Stimulated activated CD4-positive, alpha-beta T cell treated with anti-CD3 and anti-CD28 coated beads, Interleukin-12 subunit alpha, Interleukin-12 subunit beta, amount 100 ng/mL, for 4 hours (primary cell): Measurements from ENCODE around the gene TRIM62.

Experiments
- DNase-seq: peaks from one replicate; pipeline ENCODE4 v3.0.0-alpha.2; 2020

TRIM62 gene

DNA sequence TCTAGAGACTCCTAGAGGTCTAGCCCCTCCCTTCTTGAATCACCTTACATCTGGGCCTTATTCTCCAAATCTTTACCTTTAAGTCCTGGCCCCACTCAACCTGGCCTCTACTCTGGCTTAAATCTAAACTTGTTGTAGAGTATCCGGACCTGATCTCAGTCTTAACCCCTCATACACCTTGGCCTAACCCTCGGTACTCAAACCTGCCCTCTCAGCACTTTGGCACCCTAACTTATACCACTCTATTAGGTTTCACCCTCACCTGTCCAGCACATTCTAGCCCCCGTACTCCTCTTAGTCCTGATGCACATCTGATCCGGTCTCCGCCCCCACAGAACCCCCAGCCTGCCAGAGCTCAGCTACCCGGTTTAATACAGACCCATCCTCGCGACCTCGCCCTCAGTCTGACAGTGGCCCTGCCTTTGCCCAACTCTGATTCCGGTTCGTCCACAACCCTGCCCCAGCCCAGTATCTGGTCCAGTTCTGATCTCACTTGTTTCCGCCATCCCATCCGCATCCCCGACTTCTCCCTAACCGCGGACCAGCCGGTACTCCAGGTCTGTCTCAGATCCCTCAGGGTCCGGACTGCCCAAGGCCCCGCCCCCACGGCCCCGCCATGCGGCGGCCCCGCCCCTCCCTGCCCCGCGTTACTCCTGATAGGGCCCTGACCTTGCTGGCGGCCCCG lies 1.5 kb downstream of the TRIM62 start:
- DNase-seq = peak; percentile 77

DNA sequence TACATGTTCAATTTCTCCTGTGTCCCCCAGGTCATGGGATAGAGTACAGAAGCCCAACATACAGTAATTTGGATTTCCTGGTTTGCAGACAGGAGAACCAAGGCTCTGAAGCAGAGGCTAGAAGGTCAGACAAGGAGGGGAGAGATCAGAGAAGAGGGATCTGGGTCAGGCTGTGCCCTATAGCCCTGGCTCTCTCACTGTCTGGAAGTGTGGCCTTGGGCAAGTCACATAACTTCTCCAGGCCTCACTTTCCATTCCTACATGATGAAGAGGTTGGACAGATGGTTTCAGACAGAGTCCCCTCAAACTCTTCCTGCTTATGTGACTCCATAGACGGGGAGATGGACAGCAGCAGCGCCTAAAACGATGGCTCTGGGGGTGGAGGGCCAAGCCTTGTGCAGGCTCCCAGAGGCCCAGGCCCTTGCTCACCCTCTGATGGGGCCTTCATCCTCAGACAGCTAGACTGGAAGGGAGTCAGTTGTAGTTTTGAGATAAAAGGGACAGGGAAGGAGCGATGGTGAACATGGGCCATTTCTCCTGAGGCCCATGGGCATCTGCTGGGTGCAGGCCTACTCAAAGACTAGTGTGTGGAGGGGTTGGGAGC lies 2.9 kb downstream of the TRIM62 start:
- no peak for DNase-seq

GRCh38 chr1:33177996-33178540 lies 3.8 kb downstream of the TRIM62 start:
- no peak for DNase-seq

GRCh38 chr1:33176887-33177286 lies 5.0 kb downstream of the TRIM62 start:
- DNase-seq = no peak

DNA sequence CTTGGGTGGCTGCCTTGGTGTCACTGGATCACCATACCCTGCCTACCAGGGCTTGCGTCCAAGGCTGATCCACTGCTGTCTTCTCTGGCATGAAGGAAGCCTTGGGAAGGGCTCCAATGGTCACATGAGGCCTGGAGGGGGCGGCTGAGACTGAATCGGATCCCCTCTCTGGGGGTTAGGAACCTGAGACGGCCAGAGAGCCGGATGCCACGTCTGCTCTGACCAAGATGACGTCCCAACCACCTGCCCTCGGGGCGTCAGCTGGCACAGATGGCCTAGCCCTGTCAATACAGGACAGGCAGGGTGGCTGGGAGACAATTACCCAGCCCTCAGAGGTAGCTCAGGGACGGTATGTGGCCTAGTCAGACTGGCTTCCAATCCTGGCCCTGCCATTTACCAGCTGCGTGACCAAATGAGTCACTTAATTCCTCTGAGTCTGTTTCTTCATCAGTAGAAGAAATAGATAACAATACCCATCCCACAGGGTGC lies 5.4 kb downstream of the TRIM62 start:
- DNase-seq = no peak

GRCh38 chr1:33175865-33176264 lies 6.0 kb downstream of the TRIM62 start:
- DNase-seq = no peak

- no peak for DNase-seq
Observed at GRCh38 chr1:33173091-33173490, 8.8 kb downstream of the TRIM62 start.

DNA sequence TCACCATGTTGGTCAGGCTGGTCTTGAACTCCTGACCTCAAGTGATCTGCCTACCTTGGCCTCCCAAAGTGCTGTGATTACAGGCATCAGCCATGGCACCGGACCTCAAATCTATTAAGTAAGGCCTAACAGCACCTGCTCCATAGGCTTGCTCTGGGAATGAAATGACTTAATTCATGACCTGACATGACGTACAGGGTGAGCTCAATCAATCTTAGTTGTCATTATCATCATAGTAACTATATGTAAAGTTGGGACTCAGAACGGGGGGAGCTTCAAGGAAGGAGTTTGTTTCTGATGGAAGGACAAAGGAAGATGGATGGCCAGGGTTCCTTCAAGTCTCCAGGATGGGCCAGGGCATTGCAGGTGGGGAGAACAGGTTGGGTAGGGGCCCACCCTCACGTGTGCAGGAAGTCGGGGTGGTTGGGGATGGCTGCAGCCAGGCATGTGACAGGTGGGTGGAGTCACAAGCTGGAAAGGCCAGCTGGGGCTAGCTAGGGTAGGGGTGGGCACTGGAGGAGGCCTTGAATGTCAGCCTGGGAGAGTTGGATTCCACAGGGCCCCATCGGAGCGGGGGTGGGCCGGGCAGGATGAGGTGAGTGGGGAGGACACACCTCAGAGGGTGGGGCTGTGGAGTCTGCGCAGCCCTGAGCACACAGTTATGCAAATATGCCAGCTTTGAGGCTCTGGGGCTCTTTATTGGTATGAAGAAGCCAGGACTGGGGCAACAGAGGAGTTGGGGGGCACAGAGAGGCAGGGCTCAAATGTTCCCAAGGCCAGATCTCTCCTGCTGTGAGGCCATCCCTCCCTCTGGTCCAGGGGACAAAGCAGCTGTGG lies 9.6 kb downstream of the TRIM62 start:
- DNase-seq = no peak

DNA sequence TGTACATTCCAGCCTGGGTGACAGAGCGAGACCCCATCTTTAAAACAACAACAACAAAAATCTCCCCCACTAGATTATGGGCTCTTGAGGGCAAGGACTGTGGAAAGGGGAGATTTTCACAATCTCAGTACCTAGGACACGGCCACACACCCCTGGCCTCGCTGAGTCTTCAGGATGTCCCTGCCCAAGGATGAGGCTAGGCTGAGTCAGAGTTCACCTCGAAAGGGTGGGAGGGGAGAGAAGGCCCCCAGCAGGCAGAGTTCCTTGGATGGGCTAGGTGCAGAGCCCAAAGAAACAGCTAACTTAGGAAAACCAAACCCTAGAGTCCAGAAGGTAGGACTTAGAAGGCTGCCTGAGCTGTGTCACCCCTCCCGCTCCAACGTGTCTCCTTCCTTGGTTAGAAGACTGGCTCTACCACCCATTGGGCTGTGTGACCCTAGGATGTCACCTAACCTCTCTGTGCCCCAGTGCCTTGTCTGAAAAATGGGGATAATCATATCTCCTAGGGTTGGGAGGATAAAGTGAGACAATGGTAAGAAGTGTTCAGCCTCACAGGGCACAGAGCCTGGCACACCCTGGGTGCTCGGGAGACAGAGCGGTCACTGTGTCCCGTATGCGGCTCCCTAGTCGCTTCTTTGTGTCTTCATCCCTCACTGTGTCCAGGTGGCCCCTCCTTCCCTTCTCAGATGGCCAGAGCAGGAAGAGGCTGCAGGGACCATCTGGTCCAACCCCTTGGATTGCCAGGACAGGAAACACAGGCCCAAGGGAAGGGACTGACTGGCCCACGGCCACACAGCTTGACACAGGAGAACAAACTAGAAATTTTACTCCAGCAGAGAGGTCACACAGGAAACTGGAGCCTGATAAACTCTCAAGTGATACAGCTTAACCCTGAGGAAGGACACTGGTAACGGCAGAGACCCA lies 11.2 kb downstream of the TRIM62 start:
- DNase-seq = no peak

GRCh38 chr1:33169290-33170055 lies 12.4 kb downstream of the TRIM62 start:
- no peak for DNase-seq

GRCh38 chr1:33168556-33169289 lies 13.1 kb downstream of the TRIM62 start:
- no peak for DNase-seq

DNA sequence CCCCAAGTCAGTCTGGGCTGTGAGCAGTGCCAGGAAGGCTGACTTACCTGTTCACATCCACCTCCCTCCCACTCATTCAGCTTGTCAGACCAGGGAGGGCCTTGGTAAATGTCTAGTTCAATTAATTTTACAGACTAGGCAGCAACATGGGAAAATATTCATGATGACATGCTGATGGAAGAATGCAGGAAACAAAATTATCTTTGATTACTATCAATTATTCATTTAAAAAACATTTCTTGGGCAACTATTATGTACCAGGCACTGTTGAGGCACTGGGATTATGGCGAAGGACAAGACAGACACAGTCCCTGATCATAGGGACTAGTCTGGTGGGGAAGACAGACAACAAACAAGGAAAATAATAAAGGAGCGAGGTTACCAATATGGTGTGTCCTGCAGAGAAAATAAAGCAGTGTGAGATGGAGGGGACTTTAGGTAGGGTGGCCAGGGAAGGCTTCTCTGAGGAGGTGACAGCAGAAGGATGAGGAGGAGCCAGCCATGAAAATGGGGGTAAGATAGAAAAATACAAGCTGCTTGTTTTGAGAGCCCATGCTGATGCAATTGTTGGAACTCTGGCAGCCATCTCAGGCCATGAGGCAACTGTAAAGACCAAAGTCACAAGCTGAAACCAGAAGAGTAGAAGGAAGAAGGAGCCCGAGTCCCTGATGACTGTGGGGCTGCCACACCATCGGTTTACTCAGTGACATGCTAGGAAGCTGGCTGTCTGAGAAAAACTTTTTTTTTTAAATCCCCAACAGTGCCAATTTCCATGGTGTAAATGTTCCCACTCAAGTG lies 14.0 kb downstream of the TRIM62 start:
- DNase-seq = no peak

GRCh38 chr1:33165809-33166208 lies 16.0 kb downstream of the TRIM62 start:
- DNase-seq = no peak

DNA sequence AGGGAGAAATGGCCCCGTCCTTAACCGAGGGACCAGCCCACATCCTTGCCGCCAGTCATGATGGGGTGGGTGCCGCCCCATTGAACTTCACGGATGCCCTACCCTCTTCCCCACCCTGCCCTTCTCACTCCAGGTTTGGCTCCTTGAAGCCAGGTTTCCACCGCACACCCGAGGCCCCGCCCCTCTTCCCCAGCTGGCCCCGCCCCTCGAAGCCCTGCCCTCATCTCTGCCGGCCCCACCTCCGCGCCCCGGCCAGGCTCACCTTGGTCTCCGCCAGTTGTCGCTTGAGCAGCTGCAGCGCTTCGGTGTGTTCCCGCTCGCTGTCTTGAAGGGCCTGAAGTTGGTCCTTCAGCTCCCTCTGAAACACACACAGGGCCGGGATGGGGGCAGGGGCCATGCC lies 16.6 kb downstream of the TRIM62 start:
- DNase-seq = no peak

GRCh38 chr1:33163621-33164519 lies 18.0 kb downstream of the TRIM62 start:
- no peak for DNase-seq

DNA sequence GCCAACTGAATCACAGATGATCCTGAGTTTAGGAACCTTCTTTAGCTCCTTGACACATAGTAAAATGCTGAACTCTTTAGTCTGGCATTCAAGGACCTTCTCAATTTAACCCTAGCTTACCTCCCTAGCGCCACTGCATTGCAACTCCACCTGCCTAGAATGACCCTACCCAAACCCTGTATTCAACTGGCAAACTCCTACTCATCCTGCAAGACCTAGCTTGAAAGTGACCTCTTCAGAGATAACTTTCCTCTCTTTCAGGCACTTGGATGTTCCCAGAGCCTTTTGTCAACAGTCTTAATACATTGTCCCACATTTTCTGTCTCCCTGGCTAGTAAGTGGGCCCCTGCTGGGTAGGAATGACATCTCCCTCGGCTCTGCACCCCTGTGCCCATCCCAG lies 19.7 kb downstream of the TRIM62 start:
- no peak for DNase-seq

DNA sequence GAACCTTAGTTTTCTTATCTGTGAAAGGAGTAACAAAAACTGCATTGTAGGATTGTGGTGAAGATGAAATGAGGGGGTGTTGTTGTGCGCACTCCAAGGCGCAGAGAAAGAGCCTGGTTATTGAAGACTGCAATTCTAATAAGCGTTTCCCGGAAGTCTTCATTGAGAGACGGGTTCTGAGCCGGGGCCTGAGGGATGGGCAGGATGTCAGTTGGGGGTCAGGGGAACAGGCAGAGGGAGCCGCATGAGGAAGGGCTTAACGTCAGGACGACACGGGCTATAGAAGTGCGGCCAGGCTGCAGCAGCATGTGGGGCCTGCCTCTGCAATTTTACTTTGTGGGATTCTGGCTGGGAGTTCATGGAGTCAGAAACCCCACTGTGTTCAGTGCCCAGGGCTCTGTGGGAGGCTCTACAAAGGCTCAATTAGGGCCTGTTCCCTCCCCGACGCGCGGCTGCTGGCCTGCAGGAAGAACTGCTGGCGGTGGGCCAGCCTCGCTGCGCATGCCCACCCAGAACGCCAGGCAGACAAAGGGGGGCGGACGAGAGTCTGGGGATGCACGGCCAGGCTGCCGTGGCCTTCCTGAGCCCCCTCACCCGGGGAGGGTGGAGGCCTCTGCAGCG lies 20.7 kb downstream of the TRIM62 start:
- DNase-seq = no peak

DNA sequence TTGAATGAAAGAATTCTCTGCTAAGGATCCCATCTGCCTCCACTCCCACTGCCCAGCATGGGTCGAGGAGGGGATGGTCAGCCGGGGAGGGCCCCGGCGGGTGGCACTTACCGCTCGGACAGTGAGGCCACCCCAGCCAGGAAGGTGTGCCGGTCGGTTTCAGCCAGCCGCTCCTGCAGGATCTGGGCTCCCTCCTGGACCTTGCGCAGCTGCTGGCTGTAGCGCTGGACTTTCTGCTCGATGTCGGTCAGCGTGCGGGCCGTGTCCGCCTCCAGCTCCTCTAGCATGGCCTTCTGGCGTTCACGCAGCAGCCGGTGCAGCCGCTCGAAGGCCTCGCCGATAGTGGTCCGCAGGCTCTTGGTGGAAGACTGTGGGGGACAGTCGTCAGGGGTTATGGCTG lies 22.3 kb downstream of the TRIM62 start:
- no peak for DNase-seq
